SH-SY5Y (cell line): ENCODE measurements around the gene TMEM30A.

Experiments used
- GATA2 ChIP-seq: IDR thresholded peaks from 2 replicates; pipeline ENCODE4 v1.6.1; 2011; ENCODE audit warnings: mild to moderate bottlenecking, low read depth, low read length
- GATA3 ChIP-seq: IDR thresholded peaks from 2 replicates; pipeline ENCODE4 v1.6.1; 2011; ENCODE audit warnings: low read depth, mild to moderate bottlenecking, low read length, moderate library complexity

- TF ChIP-seq GATA2 (no peak), GATA3 (no peak)
These were observed 71.5 kb downstream of the TMEM30A start for GRCh38 chr6:75213112-75213511.
